ENCODE results near the gene POLR3H.

The POLR3H gene

GRCh38 chr22:41517172-41518047, 26.9 kb downstream of the POLR3H start:
- peak; percentile 68 for DNase-seq (ENCODE audit: low read depth)

GRCh38 chr22:41516462-41516861, 27.8 kb downstream of the POLR3H start:
- no peak for DNase-seq (ENCODE audit: low read depth)

GRCh38 chr22:41513391-41513790, 30.9 kb downstream of the POLR3H start:
- DNase-seq (ENCODE audit: low read depth) = no peak

GRCh38 chr22:41512421-41513194, 31.7 kb downstream of the POLR3H start:
- peak; percentile 85 for DNase-seq (ENCODE audit: low read depth)

- DNase-seq (ENCODE audit: low read depth) = no peak
Measured at GRCh38 chr22:41511521-41511968, 32.7 kb downstream of the POLR3H start.

- DNase-seq (ENCODE audit: low read depth) = no peak
Measured at GRCh38 chr22:41508770-41509170, 35.5 kb downstream of the POLR3H start.

- DNase-seq (ENCODE audit: low read depth) = no peak
Measured at GRCh38 chr22:41507330-41508063, 36.8 kb downstream of the POLR3H start.

GRCh38 chr22:41505511-41506220, 38.6 kb downstream of the POLR3H start:
- no peak for DNase-seq (ENCODE audit: low read depth)

- no peak for DNase-seq (ENCODE audit: low read depth)
Measured at GRCh38 chr22:41504816-41505215, 39.5 kb downstream of the POLR3H start.

GRCh38 chr22:41504397-41504796, 39.9 kb downstream of the POLR3H start:
- peak; percentile 30 for DNase-seq (ENCODE audit: low read depth)

GRCh38 chr22:41501209-41501608, 43.1 kb downstream of the POLR3H start:
- peak; percentile 50 for DNase-seq (ENCODE audit: low read depth)

- DNase-seq (ENCODE audit: low read depth) = no peak
Measured at GRCh38 chr22:41500303-41500702, 44.0 kb downstream of the POLR3H start.

GRCh38 chr22:41499624-41500280, 44.5 kb downstream of the POLR3H start:
- DNase-seq (ENCODE audit: low read depth) = no peak

- DNase-seq (ENCODE audit: low read depth) = peak; percentile 10
Measured at GRCh38 chr22:41498303-41498835, 45.9 kb downstream of the POLR3H start.

- peak; percentile 24 for DNase-seq (ENCODE audit: low read depth)
Measured at GRCh38 chr22:41491374-41492100, 52.7 kb downstream of the POLR3H start.

GRCh38 chr22:41488596-41489385, 55.5 kb downstream of the POLR3H start:
- DNase-seq (ENCODE audit: low read depth) = no peak

GRCh38 chr22:41488076-41488475, 56.2 kb downstream of the POLR3H start:
- DNase-seq (ENCODE audit: low read depth) = no peak

- no peak for DNase-seq (ENCODE audit: low read depth)
Measured at GRCh38 chr22:41487037-41487935, 57.0 kb downstream of the POLR3H start.

Measured in EH (cell line).